OCI-LY7 (cell line): ENCODE results near the gene NIT1. TPM values are rescaled to one million over a fixed set of nuclear protein-coding genes. Genes with fewer than 3 reads are reported as not detected.

Source experiments
- BruUV-seq: library from RNA; stranded (reverse); fragments of 400-500 nt; replicated peaks from 2 replicates; lab custom pipeline; 2021; lab: Mats Ljungman, UMichigan
- CTCF ChIA-PET: fragments of 300-600 bp; sonication (Branson Sonifier 250); formaldehyde crosslinking; loops from one replicate; lab custom pipeline; 2022; ENCODE audit warnings: antibody characterized with exemption; ENCODE audit not compliant: unreplicated experiment; lab: Charles Lee
- POLR2A ChIA-PET: fragments of 300-600 bp; sonication (Branson Sonifier 250); formaldehyde crosslinking; loops from one replicate; lab custom pipeline; 2022; ENCODE audit warnings: antibody characterized with exemption; lab: Charles Lee
- DNase-seq: peaks from one replicate; pipeline ENCODE4 v3.0.0-alpha.2; 2015; ENCODE audit warnings: low spot score
- H2AFZ ChIP-seq: fragments of 200-600 bp; sonication (generic), shearing (Covaris generic); 2 replicates; pipeline ENCODE4 v1.6.1; 2014; ENCODE audit warnings: mild to moderate bottlenecking, antibody characterized with exemption, low read length, moderate library complexity
- H3K27ac ChIP-seq: fragments of 200-600 bp; sonication (generic); 2 replicates; pipeline ENCODE4 v1.5.1; 2014; ENCODE audit warnings: mixed run types, low read depth, mild to moderate bottlenecking, moderate library complexity, low read length, inconsistent platforms; ENCODE audit not compliant: poor library complexity, severe bottlenecking
- H3K36me3 ChIP-seq: fragments of 200-600 bp; sonication (generic); 2 replicates; pipeline ENCODE4 v1.6.1; 2014; ENCODE audit warnings: mild to moderate bottlenecking, antibody characterized with exemption, low read length, moderate library complexity, mixed read lengths; ENCODE audit not compliant: insufficient read depth
- H3K4me1 ChIP-seq: fragments of 200-600 bp; sonication (generic); 2 replicates; pipeline ENCODE4 v1.5.1; 2014; ENCODE audit warnings: mild to moderate bottlenecking, low read length; ENCODE audit not compliant: insufficient read depth, poor library complexity, severe bottlenecking
- H3K4me2 ChIP-seq: fragments of 200-600 bp; sonication (generic); 2 replicates; pipeline ENCODE4 v1.6.1; 2014; ENCODE audit warnings: mild to moderate bottlenecking, low read length
- H3K4me3 ChIP-seq: fragments of 200-600 bp; sonication (generic); 2 replicates; pipeline ENCODE4 v1.5.1; 2014; ENCODE audit warnings: mild to moderate bottlenecking, low read depth, low read length; ENCODE audit not compliant: poor library complexity, severe bottlenecking
- H3K79me2 ChIP-seq: fragments of 200-600 bp; sonication (generic); 2 replicates; pipeline ENCODE4 v1.6.1; 2016; ENCODE audit warnings: low read depth, mild to moderate bottlenecking, low read length, moderate library complexity, mixed read lengths; ENCODE audit not compliant: insufficient read depth
- H3K9me2 ChIP-seq: fragments of 200-600 bp; sonication (generic); 2 replicates; pipeline ENCODE4 v1.6.1; 2016; ENCODE audit warnings: mild to moderate bottlenecking, low read length, mixed read lengths; ENCODE audit not compliant: insufficient read depth
- H3K9me3 ChIP-seq: fragments of 200-600 bp; sonication (generic); 2 replicates; pipeline ENCODE4 v1.6.1; 2014; ENCODE audit warnings: mild to moderate bottlenecking, mixed run types, low read length, mixed read lengths
- H4K20me1 ChIP-seq: fragments of 200-600 bp; sonication (generic); 2 replicates; pipeline ENCODE4 v1.6.1; 2014; ENCODE audit warnings: mild to moderate bottlenecking, antibody characterized with exemption, low read length, moderate library complexity, mixed read lengths; ENCODE audit not compliant: insufficient read depth
- EZH2phosphoT487 ChIP-seq: fragments of 200-600 bp; sonication (generic); IDR thresholded peaks from 2 replicates; pipeline ENCODE4 v1.6.1; 2018; ENCODE audit warnings: low read depth, borderline replicate concordance, mild to moderate bottlenecking, mixed run types, antibody characterized with exemption, low read length, moderate library complexity, mixed read lengths
- intact Hi-C: fragments of 100-400 bp; cut with micrococcal nuclease; formaldehyde crosslinking; loops from one replicate; pipeline ENCODE4 v1.10.0; 2022; ENCODE audit not compliant: unreplicated experiment
- total RNA-seq, 2 experiments: library from RNA; depleted of rRNA in 1 of 2; stranded (reverse); fragments of >200 nt in 1 of 2; shearing (Covaris generic) in 1 of 2; gene quantifications; 2 replicates each; pipeline ENCODE4 v1.2.3, GENCODE V29; 2014 to 2022
- TF ChIP-seq, protein P1 (sequence below): fragments of 200-600 bp; sonication (generic); conservative IDR thresholded peaks from 2 replicates; pipeline ENCODE4 v1.5.1; 2014; ENCODE audit warnings: mild to moderate bottlenecking, antibody characterized with exemption, low read length, moderate library complexity, mixed read lengths

Gene NIT1
- total RNA-seq, 2 experiments from 2014 or later: 42.7 to 46.5 TPM

- DNase-seq: no peak
- BruUV-seq: no TSS peak
- no peaks in the 10 kb centered on the region for H3K9me2 ChIP-seq
- ChIA-PET CTCF (interaction anchor here (1.0 to 1.4 kb wide), 2 partner anchors 15 to 45 kb away, joined by 3 to 4 read pairs; partner anchors contain the start of gene B4GALT3), POLR2A (interaction anchor here (0.9 to 2.0 kb wide), 5 partner anchors 10 to 71 kb away, joined by 3 to 10 read pairs (median 3); partner anchors contain the start of genes NDUFS2, NIT1 and PFDN2)
- H3K4me3 ChIP-seq: peak overlapping the region; percentile 86
- peaks cover 29% of the 10 kb centered on the region for H3K4me1 ChIP-seq
- TF ChIP-seq, protein P1, sequence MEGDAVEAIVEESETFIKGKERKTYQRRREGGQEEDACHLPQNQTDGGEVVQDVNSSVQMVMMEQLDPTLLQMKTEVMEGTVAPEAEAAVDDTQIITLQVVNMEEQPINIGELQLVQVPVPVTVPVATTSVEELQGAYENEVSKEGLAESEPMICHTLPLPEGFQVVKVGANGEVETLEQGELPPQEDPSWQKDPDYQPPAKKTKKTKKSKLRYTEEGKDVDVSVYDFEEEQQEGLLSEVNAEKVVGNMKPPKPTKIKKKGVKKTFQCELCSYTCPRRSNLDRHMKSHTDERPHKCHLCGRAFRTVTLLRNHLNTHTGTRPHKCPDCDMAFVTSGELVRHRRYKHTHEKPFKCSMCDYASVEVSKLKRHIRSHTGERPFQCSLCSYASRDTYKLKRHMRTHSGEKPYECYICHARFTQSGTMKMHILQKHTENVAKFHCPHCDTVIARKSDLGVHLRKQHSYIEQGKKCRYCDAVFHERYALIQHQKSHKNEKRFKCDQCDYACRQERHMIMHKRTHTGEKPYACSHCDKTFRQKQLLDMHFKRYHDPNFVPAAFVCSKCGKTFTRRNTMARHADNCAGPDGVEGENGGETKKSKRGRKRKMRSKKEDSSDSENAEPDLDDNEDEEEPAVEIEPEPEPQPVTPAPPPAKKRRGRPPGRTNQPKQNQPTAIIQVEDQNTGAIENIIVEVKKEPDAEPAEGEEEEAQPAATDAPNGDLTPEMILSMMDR: no peak
- no peak for TF ChIP-seq EZH2phosphoT487
- H3K27ac ChIP-seq: peak overlapping the region; percentile 70
- peak overlapping the region; percentile 93 for H2AFZ ChIP-seq
- H4K20me1 ChIP-seq: no peaks in the 10 kb centered on the region
- H3K9me3 ChIP-seq: no peaks in the 10 kb centered on the region
- peaks cover 40% of the 10 kb centered on the region for H3K36me3 ChIP-seq
- H3K79me2 ChIP-seq: peaks cover 28% of the 10 kb centered on the region; the same call in 1 of the 2 replicates
- intact Hi-C loops: no loop called here
- H3K4me2 ChIP-seq: peak overlapping the region; percentile 85
Measured at GRCh38 chr1:161131523-161132409, 13.9 kb downstream of the NIT1 start.

GRCh38 chr1:161132410-161133219 is 14.7 kb downstream of the NIT1 start, which contains the start of gene DEDD:
DEDD (minus strand) TSS chr1:161132667; CDS start chr1:161124462, 8,205 bp downstream.
- peaks cover 31% of the 10 kb centered on the region for H3K36me3 ChIP-seq
- no TSS peak for BruUV-seq
- CTCF ChIA-PET: interaction anchor here (0.6 to 1.4 kb wide), 5 partner anchors 15 to 1000 kb away, joined by 3 to 4 read pairs (median 3); partner anchors contain the start of genes B4GALT3 and PPOX
- peaks cover 30% of the 10 kb centered on the region for H3K4me1 ChIP-seq
- peaks cover 28% of the 10 kb centered on the region; the same call in 1 of the 2 replicates for H3K79me2 ChIP-seq
- TF ChIP-seq EZH2phosphoT487: no peak
- TF ChIP-seq, protein P1: peak; percentile 59; the same call in 1 of the 2 replicates
- peak; percentile 95 for DNase-seq
- no peaks in the 10 kb centered on the region for H3K9me3 ChIP-seq
- H3K4me3 ChIP-seq: peak within 1 kb of the TSS; percentile 86
- intact Hi-C loops: no loop called here
- peak within 1 kb of the TSS; percentile 85 for H3K4me2 ChIP-seq
- H4K20me1 ChIP-seq: no peaks in the 10 kb centered on the region
- H2AFZ ChIP-seq: peak within 1 kb of the TSS; percentile 93
- peak within 1 kb of the TSS; percentile 70 for H3K27ac ChIP-seq
- H3K9me2 ChIP-seq: no peaks in the 10 kb centered on the region
- POLR2A ChIA-PET: interaction anchor here (0.5 to 2.0 kb wide), 7 partner anchors 11 to 141 kb away, joined by 3 to 10 read pairs (median 3); partner anchors contain the start of genes NIT1 and PFDN2
